HepG2 (cell line): ENCODE measurements around the gene SRC. TPM values are rescaled to one million over a fixed set of nuclear protein-coding genes. Genes with fewer than 3 reads are reported as not detected.
A peak's percentile ranks its signal among the peaks of the same experiment; 100 is the strongest.

Experiments used
- CHD4 ChIP-seq: fragments of 200-600 bp; sonication (generic); IDR thresholded peaks from 2 replicates; pipeline ENCODE4 v1.7.0; 2017; ENCODE audit warnings: mild to moderate bottlenecking, low read length, borderline replicate concordance
- DR1 ChIP-seq: sonication (generic); formaldehyde crosslinking; IDR thresholded peaks from 2 replicates; pipeline ENCODE4 v1.8.0; 2021; ENCODE audit warnings: mild to moderate bottlenecking, missing genetic modification reagents, inconsistent platforms
- HNRNPL ChIP-seq: fragments of 200-400 bp; formaldehyde crosslinking; IDR thresholded peaks from 2 replicates; pipeline ENCODE4 v1.6.1; 2017; ENCODE audit warnings: mild to moderate bottlenecking, low read depth, low read length
- HNRNPLL ChIP-seq: fragments of 200-400 bp; formaldehyde crosslinking; IDR thresholded peaks from 2 replicates; pipeline ENCODE4 v1.6.1; 2017; ENCODE audit warnings: mild to moderate bottlenecking, low read depth, low read length; ENCODE audit not compliant: poor library complexity, severe bottlenecking
- IKZF5 ChIP-seq: IDR thresholded peaks from 2 replicates; pipeline ENCODE4 v1.6.1; 2018; ENCODE audit warnings: missing genetic modification reagents, mild to moderate bottlenecking, missing compliant biosample characterization
- KIAA2018 ChIP-seq: sonication (generic); formaldehyde crosslinking; IDR thresholded peaks from 2 replicates; pipeline ENCODE4 v1.5.0; 2020; ENCODE audit warnings: mild to moderate bottlenecking, missing genetic modification reagents, borderline replicate concordance
- NBN ChIP-seq: fragments of 450-650 bp; conservative IDR thresholded peaks from 2 replicates; pipeline ENCODE4 v1.6.1; 2017
- PBX2 ChIP-seq: IDR thresholded peaks from 2 replicates; pipeline ENCODE4 v1.6.1; 2016; ENCODE audit warnings: control low read depth
- POLR2G ChIP-seq: fragments of 200-400 bp; formaldehyde crosslinking; IDR thresholded peaks from 2 replicates; pipeline ENCODE4 v1.6.1; 2018; ENCODE audit warnings: mild to moderate bottlenecking, low read depth, low read length, moderate library complexity
- RCOR2 ChIP-seq: IDR thresholded peaks from 2 replicates; pipeline ENCODE4 v1.6.1; 2016; ENCODE audit warnings: missing biosample characterization, missing genetic modification reagents
- RFXAP ChIP-seq: sonication (generic); formaldehyde crosslinking; IDR thresholded peaks from 2 replicates; pipeline ENCODE4 v1.4.0; 2020; ENCODE audit warnings: missing genetic modification reagents, borderline replicate concordance
- SUZ12 ChIP-seq: fragments of 150-350 bp; IDR thresholded peaks from 2 replicates; pipeline ENCODE4 v1.6.1; 2014; ENCODE audit warnings: low read depth, low read length
- TSC22D2 ChIP-seq: sonication (generic); formaldehyde crosslinking; IDR thresholded peaks from 2 replicates; pipeline ENCODE4 v1.5.1; 2020; ENCODE audit warnings: missing genetic modification reagents, mild to moderate bottlenecking, borderline replicate concordance
- ZFP36 ChIP-seq: fragments of 150-350 bp; IDR thresholded peaks from 2 replicates; pipeline ENCODE4 v1.6.1; 2018; ENCODE audit warnings: borderline replicate concordance, low read length, low read depth; ENCODE audit not compliant: partially characterized antibody
- ZMYM3 ChIP-seq: sonication (generic); formaldehyde crosslinking; IDR thresholded peaks from 2 replicates; pipeline ENCODE4 v1.5.1; 2020; ENCODE audit warnings: mild to moderate bottlenecking, missing genetic modification reagents
- ZNF567 ChIP-seq: sonication (generic); formaldehyde crosslinking; IDR thresholded peaks from 2 replicates; pipeline ENCODE4 v1.8.1; 2023; ENCODE audit warnings: mild to moderate bottlenecking, missing genetic modification reagents, borderline replicate concordance
- ZNF629 ChIP-seq: sonication (generic); formaldehyde crosslinking; conservative IDR thresholded peaks from 2 replicates; pipeline ENCODE4 v1.5.0; 2020; ENCODE audit warnings: missing genetic modification reagents
- ZNF740 ChIP-seq: sonication (generic); formaldehyde crosslinking; IDR thresholded peaks from 2 replicates; pipeline ENCODE4 v1.4.0; 2020; ENCODE audit warnings: missing genetic modification reagents
- ZNF891 ChIP-seq: sonication (generic); formaldehyde crosslinking; IDR thresholded peaks from 2 replicates; pipeline ENCODE4 v1.5.0; 2020; ENCODE audit warnings: mild to moderate bottlenecking, missing genetic modification reagents
- polyA plus RNA-seq, 8 experiments: library from polyadenylated mRNA; depleted of rRNA in 3 of 8; stranded (reverse) in 7 of 8; unstranded in 1 of 8; fragments of >200 nt; fragmentation: Illumina TruSeq in 4 of 8; extraction: Trizol in 4 of 8; gene quantifications; 2 replicates each; pipeline versions ENCODE4 v1.2.1 to v1.2.3, GENCODE V29; 2011 to 2016; ENCODE audit warnings: low read depth in 4 of 8, missing spikeins in 1 of 8, mixed read lengths in 1 of 8; ENCODE audit not compliant: insufficient read depth in 1 of 8
- total RNA-seq, 5 experiments: library from RNA; depleted of rRNA; stranded (reverse); fragments of >200 nt; fragmentation: Illumina TruSeq; extraction: Trizol; gene quantifications; 2 replicates each; pipeline ENCODE4 v1.2.3, GENCODE V29; 2016; ENCODE audit warnings: low read depth in 1 of 5
- TF ChIP-seq, protein P1 (sequence below): sonication (generic); formaldehyde crosslinking; IDR thresholded peaks from 2 replicates; pipeline ENCODE4 v1.5.1; 2020; ENCODE audit warnings: missing genetic modification reagents, mild to moderate bottlenecking, borderline replicate concordance

The SRC gene
- total and polyA plus RNA-seq, 2 of the 13 experiments (the other 11 are each of a cell fraction or from before 2014, with no cell fraction given) = 54.7 to 192 TPM

GRCh38 chr20:37389844-37390275 is 43.9 kb downstream of the SRC start (continued):
- TF ChIP-seq PBX2 (CRISPR knock-in tag) = 0 out of 2 replicates have a peak, but pooled peaks have one; percentile 25
- peak; percentile 100 for TF ChIP-seq ZNF629 (CRISPR knock-in tag)
- TF ChIP-seq IKZF5 = no peak
- TF ChIP-seq POLR2G = no peak
- TF ChIP-seq CHD4 = peak; percentile 99
- no peak for TF ChIP-seq DR1 (CRISPR knock-in tag)
- TF ChIP-seq ZNF740 = no peak
- no peak for TF ChIP-seq SUZ12
- peak; percentile 78 for TF ChIP-seq ZFP36
- no peak for TF ChIP-seq TSC22D2 (CRISPR knock-in tag)
- TF ChIP-seq KIAA2018 = no peak
- TF ChIP-seq RFXAP (CRISPR knock-in tag) = no peak
- no peak for TF ChIP-seq ZNF567 (CRISPR knock-in tag)
- peak; percentile 9 for TF ChIP-seq HNRNPLL
- no peak for TF ChIP-seq HNRNPL
- TF ChIP-seq ZNF891 (CRISPR knock-in tag) = no peak
- TF ChIP-seq NBN = no peak
- TF ChIP-seq, protein P1, sequence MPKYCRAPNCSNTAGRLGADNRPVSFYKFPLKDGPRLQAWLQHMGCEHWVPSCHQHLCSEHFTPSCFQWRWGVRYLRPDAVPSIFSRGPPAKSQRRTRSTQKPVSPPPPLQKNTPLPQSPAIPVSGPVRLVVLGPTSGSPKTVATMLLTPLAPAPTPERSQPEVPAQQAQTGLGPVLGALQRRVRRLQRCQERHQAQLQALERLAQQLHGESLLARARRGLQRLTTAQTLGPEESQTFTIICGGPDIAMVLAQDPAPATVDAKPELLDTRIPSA (CRISPR knock-in tag) = no peak
- TF ChIP-seq RCOR2 (CRISPR knock-in tag) = peak; percentile 81
- peak; percentile 99 for TF ChIP-seq ZMYM3 (CRISPR knock-in tag)
